ENCODE measurements around the gene FAM234A.

DNA sequence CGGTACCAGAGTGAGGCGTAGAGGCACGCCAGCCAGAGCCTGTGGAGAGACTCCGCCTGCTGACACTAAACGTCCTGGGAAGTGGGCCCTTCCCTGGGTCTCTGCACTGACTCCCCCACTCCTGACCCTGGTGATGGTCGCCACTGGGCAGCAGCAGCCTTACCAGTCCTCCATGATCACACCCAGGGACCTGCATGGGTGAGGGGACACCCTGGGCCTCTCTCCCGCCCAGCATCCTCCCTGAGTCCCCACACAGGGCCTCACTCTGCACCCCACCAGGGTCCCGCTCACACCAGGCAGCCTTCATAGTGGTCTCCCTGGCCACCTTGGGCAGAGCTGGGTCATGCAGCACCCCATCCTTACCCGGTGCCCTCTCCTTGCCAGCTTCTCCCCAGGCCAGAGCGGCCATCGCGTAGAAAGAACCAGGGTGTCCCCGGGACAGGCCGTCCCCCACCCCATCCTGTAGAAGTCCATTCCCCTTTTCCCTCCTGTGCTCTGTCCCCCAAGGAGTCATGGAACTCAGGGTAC is 30.4 kb downstream of the FAM234A start:
- TF ChIP-seq, protein P1, sequence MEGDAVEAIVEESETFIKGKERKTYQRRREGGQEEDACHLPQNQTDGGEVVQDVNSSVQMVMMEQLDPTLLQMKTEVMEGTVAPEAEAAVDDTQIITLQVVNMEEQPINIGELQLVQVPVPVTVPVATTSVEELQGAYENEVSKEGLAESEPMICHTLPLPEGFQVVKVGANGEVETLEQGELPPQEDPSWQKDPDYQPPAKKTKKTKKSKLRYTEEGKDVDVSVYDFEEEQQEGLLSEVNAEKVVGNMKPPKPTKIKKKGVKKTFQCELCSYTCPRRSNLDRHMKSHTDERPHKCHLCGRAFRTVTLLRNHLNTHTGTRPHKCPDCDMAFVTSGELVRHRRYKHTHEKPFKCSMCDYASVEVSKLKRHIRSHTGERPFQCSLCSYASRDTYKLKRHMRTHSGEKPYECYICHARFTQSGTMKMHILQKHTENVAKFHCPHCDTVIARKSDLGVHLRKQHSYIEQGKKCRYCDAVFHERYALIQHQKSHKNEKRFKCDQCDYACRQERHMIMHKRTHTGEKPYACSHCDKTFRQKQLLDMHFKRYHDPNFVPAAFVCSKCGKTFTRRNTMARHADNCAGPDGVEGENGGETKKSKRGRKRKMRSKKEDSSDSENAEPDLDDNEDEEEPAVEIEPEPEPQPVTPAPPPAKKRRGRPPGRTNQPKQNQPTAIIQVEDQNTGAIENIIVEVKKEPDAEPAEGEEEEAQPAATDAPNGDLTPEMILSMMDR (IDR thresholded peaks at IDR 0.05; ENCODE audit: low read depth, low read length, missing input control), result no peak
- TF ChIP-seq TAF1 (conservative IDR thresholded peaks at IDR 0.05) (no peak), JUND (IDR thresholded peaks at IDR 0.05) (no peak), YY1 (IDR thresholded peaks at IDR 0.05) (no peak), GABPA (IDR thresholded peaks at IDR 0.05 in 1 of 2, conservative IDR thresholded peaks at IDR 0.05 in 1 of 2) (no peak)

Measured in liver (tissue), 3 donors.